Transverse colon (tissue), 3 donors: ENCODE results near the gene MZF1.

Source experiments
- EP300 ChIP-seq: sonication (generic); formaldehyde crosslinking; IDR thresholded peaks from one replicate; pipeline ENCODE4 v1.6.1; 2017; ENCODE audit warnings: antibody characterized with exemption, low read depth
- POLR2A ChIP-seq: fragments of 450-650 bp; IDR thresholded peaks from one replicate; pipeline ENCODE4 v1.6.1; 2016; ENCODE audit warnings: antibody characterized with exemption, mild to moderate bottlenecking, moderate library complexity
- TF ChIP-seq, protein P1 (sequence below), 5 experiments: fragments of 200-600 bp in 3 of 5; fragments of 450-650 bp in 2 of 5; sonication (generic) in 3 of 5; IDR thresholded peaks; 1 replicate in 2 of 5; 2 replicates in 3 of 5; pipeline ENCODE4 v1.5.1; 2016 to 2017; ENCODE audit warnings: antibody characterized with exemption in 5 of 5, inconsistent platforms in 3 of 5, mild to moderate bottlenecking in 2 of 5, moderate library complexity in 1 of 5

DNA sequence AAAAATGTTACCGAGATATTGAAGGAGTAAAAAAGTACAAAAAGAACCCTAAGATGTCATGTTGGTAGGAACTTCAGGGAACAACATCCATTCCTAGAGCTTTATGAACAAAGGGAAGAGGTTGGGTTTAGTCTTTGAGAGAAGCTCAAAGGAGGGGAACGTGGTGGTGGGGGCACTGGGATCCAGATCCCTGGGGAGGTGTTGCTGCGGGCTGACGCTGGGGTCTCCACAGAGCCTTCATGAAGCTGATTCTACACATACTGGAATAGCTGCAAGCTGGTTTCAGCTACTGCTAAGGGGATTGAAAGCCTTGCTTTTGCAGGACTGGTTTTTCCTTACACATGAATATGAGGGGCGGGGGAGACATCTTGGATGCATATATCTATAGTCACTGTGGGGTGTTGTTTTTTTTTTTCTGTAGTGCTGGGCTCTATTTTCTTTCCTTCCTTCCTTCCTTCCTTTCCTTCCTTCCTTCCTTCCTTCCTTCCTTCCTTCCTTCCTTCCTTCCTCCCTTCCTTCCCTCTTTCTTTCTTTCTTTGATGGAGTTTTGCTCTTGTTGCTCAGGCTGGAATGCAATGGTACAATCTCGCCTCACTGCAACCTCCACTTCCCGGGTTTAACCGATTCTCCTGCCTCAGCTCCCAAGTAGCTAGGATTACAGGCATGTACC lies 6.5 kb upstream of the MZF1 start:
- TF ChIP-seq, protein P1, sequence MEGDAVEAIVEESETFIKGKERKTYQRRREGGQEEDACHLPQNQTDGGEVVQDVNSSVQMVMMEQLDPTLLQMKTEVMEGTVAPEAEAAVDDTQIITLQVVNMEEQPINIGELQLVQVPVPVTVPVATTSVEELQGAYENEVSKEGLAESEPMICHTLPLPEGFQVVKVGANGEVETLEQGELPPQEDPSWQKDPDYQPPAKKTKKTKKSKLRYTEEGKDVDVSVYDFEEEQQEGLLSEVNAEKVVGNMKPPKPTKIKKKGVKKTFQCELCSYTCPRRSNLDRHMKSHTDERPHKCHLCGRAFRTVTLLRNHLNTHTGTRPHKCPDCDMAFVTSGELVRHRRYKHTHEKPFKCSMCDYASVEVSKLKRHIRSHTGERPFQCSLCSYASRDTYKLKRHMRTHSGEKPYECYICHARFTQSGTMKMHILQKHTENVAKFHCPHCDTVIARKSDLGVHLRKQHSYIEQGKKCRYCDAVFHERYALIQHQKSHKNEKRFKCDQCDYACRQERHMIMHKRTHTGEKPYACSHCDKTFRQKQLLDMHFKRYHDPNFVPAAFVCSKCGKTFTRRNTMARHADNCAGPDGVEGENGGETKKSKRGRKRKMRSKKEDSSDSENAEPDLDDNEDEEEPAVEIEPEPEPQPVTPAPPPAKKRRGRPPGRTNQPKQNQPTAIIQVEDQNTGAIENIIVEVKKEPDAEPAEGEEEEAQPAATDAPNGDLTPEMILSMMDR (IDR thresholded peaks at IDR 0.05) = no peak
- no peak for TF ChIP-seq EP300
- TF ChIP-seq POLR2A = no peak
